Thoracic aorta (tissue), 2 donors: ENCODE results near the gene OR10P1. TPM values are rescaled to one million over a fixed set of nuclear protein-coding genes. Genes with fewer than 3 reads are reported as not detected.

Experiments used
- ATAC-seq: fragments of 150-250 bp; one replicate; pipeline ENCODE4 v1.8.0; 2017; ENCODE audit warnings: low read depth; ENCODE audit not compliant: insufficient number of reproducible peaks, low FRiP score
- DNase-seq: peaks from one replicate; pipeline ENCODE4 v3.0.0-alpha.2; 2020; ENCODE audit warnings: low spot score
- H3K27ac ChIP-seq, 2 donors: fragments of 200-600 bp; sonication (generic); 1 replicate in 1 of 2; 2 replicates in 1 of 2; pipeline ENCODE4 v1.5.1; 2016; ENCODE audit warnings: mild to moderate bottlenecking in 2 of 2, moderate library complexity in 2 of 2
- H3K27me3 ChIP-seq: fragments of 200-600 bp; sonication (generic); replicated peaks from 2 replicates; pipeline ENCODE4 v1.6.0; 2016; ENCODE audit warnings: mild to moderate bottlenecking; ENCODE audit not compliant: insufficient read depth
- H3K36me3 ChIP-seq: fragments of 200-600 bp; sonication (generic); one replicate; pipeline ENCODE4 v1.5.1; 2016
- H3K4me1 ChIP-seq, 2 donors: fragments of 200-600 bp; sonication (generic); 1 replicate in 1 of 2; 2 replicates in 1 of 2; pipeline versions ENCODE4 v1.5.1 to v1.6.0; 2016; ENCODE audit warnings: low read depth in 2 of 2, mild to moderate bottlenecking in 1 of 2; ENCODE audit not compliant: control insufficient read depth in 1 of 2
- H3K4me3 ChIP-seq: fragments of 200-600 bp; sonication (generic); 2 replicates; pipeline ENCODE4 v1.5.1; 2016; ENCODE audit warnings: mild to moderate bottlenecking
- H3K9me3 ChIP-seq: fragments of 200-600 bp; sonication (generic); 2 replicates; pipeline ENCODE4 v1.5.1; 2016
- CTCF ChIP-seq: fragments of 200-600 bp; sonication (generic); IDR thresholded peaks from one replicate; pipeline ENCODE4 v1.5.1; 2019; ENCODE audit warnings: antibody characterized with exemption
- total RNA-seq, 2 donors: library from RNA; depleted of rRNA; stranded (reverse); fragments of >200 nt; gene quantifications; one replicate each; pipeline versions ENCODE4 v1.1.0 to v1.2.3, GENCODE V29; 2016

OR10P1 gene
- total RNA-seq, 2 donors from 2014 or later: not detected

GRCh38 chr12:55652352-55652751 is 15.7 kb downstream of the OR10P1 start:
- Histone ChIP-seq H3K9me3 (no peaks in the 10 kb centered on the region), H3K27ac (no peak overlapping the region), H3K4me3 (no peak overlapping the region), H3K4me1 (no peaks in the 10 kb centered on the region), H3K27me3 (no peaks in the 10 kb centered on the region), H3K36me3 (no peaks in the 10 kb centered on the region)
- TF ChIP-seq CTCF: no peak
- DNase-seq: no peak
- no peak for ATAC-seq

GRCh38 chr12:55653031-55653430 is 16.3 kb downstream of the OR10P1 start:
- TF ChIP-seq CTCF: no peak
- Histone ChIP-seq H3K27ac (no peak overlapping the region), H3K36me3 (no peaks in the 10 kb centered on the region), H3K4me3 (no peak overlapping the region), H3K9me3 (no peaks in the 10 kb centered on the region), H3K27me3 (no peaks in the 10 kb centered on the region), H3K4me1 (no peaks in the 10 kb centered on the region)
- ATAC-seq (no peak), DNase-seq (no peak)

GRCh38 chr12:55654511-55655214 is 18.0 kb downstream of the OR10P1 start:
- Histone ChIP-seq H3K4me3 (no peak overlapping the region), H3K36me3 (no peaks in the 10 kb centered on the region), H3K27me3 (no peaks in the 10 kb centered on the region), H3K4me1 (no peaks in the 10 kb centered on the region), H3K9me3 (no peaks in the 10 kb centered on the region), H3K27ac (no peak overlapping the region)
- TF ChIP-seq CTCF: no peak
- no peak for DNase-seq
- no peak for ATAC-seq

- no peak for ATAC-seq
- no peak overlapping the region for H3K27ac ChIP-seq
- no peaks in the 10 kb centered on the region for H3K27me3 ChIP-seq
- H3K4me1 ChIP-seq: no peaks in the 10 kb centered on the region
- H3K4me3 ChIP-seq: no peak overlapping the region
- no peaks in the 10 kb centered on the region for H3K36me3 ChIP-seq
- no peaks in the 10 kb centered on the region for H3K9me3 ChIP-seq
- no peak for TF ChIP-seq CTCF
- no peak for DNase-seq
Observed at GRCh38 chr12:55657212-55657611, 20.5 kb downstream of the OR10P1 start.

GRCh38 chr12:55658212-55658611 is 21.5 kb downstream of the OR10P1 start:
- Histone ChIP-seq H3K4me1 (no peaks in the 10 kb centered on the region), H3K4me3 (no peak overlapping the region), H3K27me3 (no peaks in the 10 kb centered on the region), H3K9me3 (no peaks in the 10 kb centered on the region), H3K27ac (no peak overlapping the region), H3K36me3 (no peaks in the 10 kb centered on the region)
- TF ChIP-seq CTCF: no peak
- no peak for ATAC-seq
- DNase-seq: no peak
